Measurements from ENCODE around the gene EPN2.

GRCh38 chr17:19329136-19329535, 92.0 kb downstream of the EPN2 start:
- TF ChIP-seq, protein P1, sequence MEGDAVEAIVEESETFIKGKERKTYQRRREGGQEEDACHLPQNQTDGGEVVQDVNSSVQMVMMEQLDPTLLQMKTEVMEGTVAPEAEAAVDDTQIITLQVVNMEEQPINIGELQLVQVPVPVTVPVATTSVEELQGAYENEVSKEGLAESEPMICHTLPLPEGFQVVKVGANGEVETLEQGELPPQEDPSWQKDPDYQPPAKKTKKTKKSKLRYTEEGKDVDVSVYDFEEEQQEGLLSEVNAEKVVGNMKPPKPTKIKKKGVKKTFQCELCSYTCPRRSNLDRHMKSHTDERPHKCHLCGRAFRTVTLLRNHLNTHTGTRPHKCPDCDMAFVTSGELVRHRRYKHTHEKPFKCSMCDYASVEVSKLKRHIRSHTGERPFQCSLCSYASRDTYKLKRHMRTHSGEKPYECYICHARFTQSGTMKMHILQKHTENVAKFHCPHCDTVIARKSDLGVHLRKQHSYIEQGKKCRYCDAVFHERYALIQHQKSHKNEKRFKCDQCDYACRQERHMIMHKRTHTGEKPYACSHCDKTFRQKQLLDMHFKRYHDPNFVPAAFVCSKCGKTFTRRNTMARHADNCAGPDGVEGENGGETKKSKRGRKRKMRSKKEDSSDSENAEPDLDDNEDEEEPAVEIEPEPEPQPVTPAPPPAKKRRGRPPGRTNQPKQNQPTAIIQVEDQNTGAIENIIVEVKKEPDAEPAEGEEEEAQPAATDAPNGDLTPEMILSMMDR (IDR thresholded peaks at IDR 0.05 in 4 of 5, conservative IDR thresholded peaks at IDR 0.05 in 1 of 5) = no peak
- no peak for TF ChIP-seq POLR2A (IDR thresholded peaks at IDR 0.05)
